Tibial nerve (tissue), 4 donors: ENCODE measurements around the gene CDH13.

Experiments
- EP300 ChIP-seq, 2 donors: sonication (generic); formaldehyde crosslinking; IDR thresholded peaks; one replicate each; pipeline ENCODE4 v1.6.1; 2017; ENCODE audit warnings: antibody characterized with exemption in 2 of 2, mild to moderate bottlenecking in 1 of 2
- POLR2A ChIP-seq, 2 donors: fragments of 450-650 bp; IDR thresholded peaks; one replicate each; pipeline ENCODE4 v1.6.1; 2017; ENCODE audit warnings: antibody characterized with exemption in 2 of 2, mild to moderate bottlenecking in 2 of 2, moderate library complexity in 2 of 2
- TF ChIP-seq, protein P1 (sequence below), 5 experiments: fragments of 200-600 bp in 3 of 5; fragments of 450-650 bp in 2 of 5; sonication (generic) in 3 of 5; IDR thresholded peaks; one replicate each; pipeline ENCODE4 v1.5.1; 2016 to 2019; ENCODE audit warnings: antibody characterized with exemption in 5 of 5, mild to moderate bottlenecking in 3 of 5, moderate library complexity in 2 of 5

- TF ChIP-seq POLR2A (IDR thresholded peaks at IDR 0.05) (no peak), EP300 (IDR thresholded peaks at IDR 0.05) (no peak)
- TF ChIP-seq, protein P1, sequence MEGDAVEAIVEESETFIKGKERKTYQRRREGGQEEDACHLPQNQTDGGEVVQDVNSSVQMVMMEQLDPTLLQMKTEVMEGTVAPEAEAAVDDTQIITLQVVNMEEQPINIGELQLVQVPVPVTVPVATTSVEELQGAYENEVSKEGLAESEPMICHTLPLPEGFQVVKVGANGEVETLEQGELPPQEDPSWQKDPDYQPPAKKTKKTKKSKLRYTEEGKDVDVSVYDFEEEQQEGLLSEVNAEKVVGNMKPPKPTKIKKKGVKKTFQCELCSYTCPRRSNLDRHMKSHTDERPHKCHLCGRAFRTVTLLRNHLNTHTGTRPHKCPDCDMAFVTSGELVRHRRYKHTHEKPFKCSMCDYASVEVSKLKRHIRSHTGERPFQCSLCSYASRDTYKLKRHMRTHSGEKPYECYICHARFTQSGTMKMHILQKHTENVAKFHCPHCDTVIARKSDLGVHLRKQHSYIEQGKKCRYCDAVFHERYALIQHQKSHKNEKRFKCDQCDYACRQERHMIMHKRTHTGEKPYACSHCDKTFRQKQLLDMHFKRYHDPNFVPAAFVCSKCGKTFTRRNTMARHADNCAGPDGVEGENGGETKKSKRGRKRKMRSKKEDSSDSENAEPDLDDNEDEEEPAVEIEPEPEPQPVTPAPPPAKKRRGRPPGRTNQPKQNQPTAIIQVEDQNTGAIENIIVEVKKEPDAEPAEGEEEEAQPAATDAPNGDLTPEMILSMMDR (IDR thresholded peaks at IDR 0.05), result no peak
Observed at GRCh38 chr16:83717814-83718213, 1091.0 kb downstream of the CDH13 start.
